Right lung (tissue), 5 donors: ENCODE results near the gene ZBTB7B. TPM values are rescaled to one million over a fixed set of nuclear protein-coding genes. Genes with fewer than 3 reads are reported as not detected.
A peak's percentile ranks its signal among the peaks of the same experiment; 100 is the strongest.
"Not testable (repeated sequence)": the region's sequence is repeated elsewhere in the genome, so short reads cannot be mapped to it uniquely, and the experiment has no call there.

Source experiments
- DNase-seq, 2 donors: peaks; one replicate each; pipeline ENCODE4 v3.0.0-alpha.2; 2013
- polyA plus RNA-seq, 5 donors: library from polyadenylated mRNA; unstranded; fragments of 120-200 nt; gene quantifications; one replicate each; pipeline versions ENCODE4 v1.2.1 to v1.2.3, GENCODE V29; 2013; ENCODE audit warnings: inconsistent platforms in 1 of 5, low replicate concordance in 1 of 5; ENCODE audit not compliant: insufficient read length in 5 of 5, insufficient read depth in 1 of 5

Gene ZBTB7B
- polyA plus RNA-seq, 5 donors: 10.7 to 26.3 (median 18.8) TPM

- DNase-seq: no peak
These were observed 35.2 kb upstream of the ZBTB7B start for GRCh38 chr1:154967331-154967950.

GRCh38 chr1:154968731-154969130, 33.9 kb upstream of the ZBTB7B start:
- no peak for DNase-seq

- no peak for DNase-seq
These were observed 33.4 kb upstream of the ZBTB7B start for GRCh38 chr1:154969246-154969645.

GRCh38 chr1:154969860-154970452, 32.6 kb upstream of the ZBTB7B start:
- DNase-seq: no peak

- peak; percentile 91 to 92 for DNase-seq
These were observed 31.8 kb upstream of the ZBTB7B start, which contains the start of gene SHC1 for GRCh38 chr1:154970631-154971340. Gene SHC1 (minus strand): TSS chr1:154970747. CDS start chr1:154970526, 221 bp downstream.

- DNase-seq: no peak
These were observed 31.1 kb upstream of the ZBTB7B start for GRCh38 chr1:154971341-154971998.

- no peak for DNase-seq
These were observed 30.4 kb upstream of the ZBTB7B start for GRCh38 chr1:154972213-154972516.

GRCh38 chr1:154972517-154973343, 29.9 kb upstream of the ZBTB7B start:
- peak; percentile 78 to 85 for DNase-seq

- DNase-seq: peak; percentile 93 to 96
These were observed 29.1 kb upstream of the ZBTB7B start for GRCh38 chr1:154973344-154974101.

- DNase-seq: peak; percentile 99 to 100
These were observed 28.3 kb upstream of the ZBTB7B start, which contains the start of gene CKS1B for GRCh38 chr1:154974102-154974807. Gene CKS1B (plus strand): TSS chr1:154974681. CDS start chr1:154974746, 65 bp downstream.

- peak; percentile 98 to 99 for DNase-seq
These were observed 27.7 kb upstream of the ZBTB7B start for GRCh38 chr1:154974808-154975408.

- peak in 1 of 2 donors; percentile 64 for DNase-seq
These were observed 27.1 kb upstream of the ZBTB7B start for GRCh38 chr1:154975409-154976059.

GRCh38 chr1:154977762-154978161, 24.8 kb upstream of the ZBTB7B start:
- not testable (repeated sequence) for DNase-seq

GRCh38 chr1:154978360-154978759, 24.2 kb upstream of the ZBTB7B start:
- no peak for DNase-seq

GRCh38 chr1:154982341-154982740, 20.3 kb upstream of the ZBTB7B start:
- DNase-seq: no peak

GRCh38 chr1:154982897-154983648, 19.5 kb upstream of the ZBTB7B start, which contains the start of gene FLAD1:
Gene FLAD1 (plus strand): TSS chr1:154983344. CDS start chr1:154983695, 351 bp downstream.
- DNase-seq: peak; percentile 97 to 98

GRCh38 chr1:154983776-154984466, 18.7 kb upstream of the ZBTB7B start:
- DNase-seq: no peak
